H9 (cell line): ENCODE results near the gene GPR143. TPM values are rescaled to one million over a fixed set of nuclear protein-coding genes. Genes with fewer than 3 reads are reported as not detected.

Experiments used
- DNase-seq: peaks from one replicate; pipeline ENCODE4 v3.0.0-alpha.2; 2017
- H2AFZ ChIP-seq: one replicate; pipeline ENCODE4 v1.6.1; 2013; ENCODE audit warnings: mild to moderate bottlenecking, low read length, control low read depth, moderate library complexity
- H2AK5ac ChIP-seq: 2 replicates; pipeline ENCODE4 v1.6.1; 2013; ENCODE audit warnings: low read length, control low read depth, mixed read lengths; ENCODE audit not compliant: insufficient read length
- H2BK120ac ChIP-seq: one replicate; pipeline ENCODE4 v1.6.1; 2013; ENCODE audit warnings: low read depth, mild to moderate bottlenecking, low read length, control low read depth, inconsistent platforms; ENCODE audit not compliant: poor library complexity, severe bottlenecking
- H2BK12ac ChIP-seq: 2 replicates; pipeline ENCODE4 v1.6.1; 2013; ENCODE audit warnings: low read length, control low read depth, mixed read lengths, low read depth; ENCODE audit not compliant: insufficient read length
- H2BK15ac ChIP-seq: 2 replicates; pipeline ENCODE4 v1.6.1; 2013; ENCODE audit warnings: low read depth, low read length, control low read depth
- H2BK20ac ChIP-seq: one replicate; pipeline ENCODE4 v1.6.1; 2013; ENCODE audit warnings: low read depth, mild to moderate bottlenecking, low read length, control low read depth, inconsistent platforms; ENCODE audit not compliant: poor library complexity, severe bottlenecking
- H2BK5ac ChIP-seq: 2 replicates; pipeline ENCODE4 v1.6.1; 2013; ENCODE audit warnings: low read length, control low read depth, mixed read lengths; ENCODE audit not compliant: insufficient read length
- H3K14ac ChIP-seq: 2 replicates; pipeline ENCODE4 v1.6.1; 2013; ENCODE audit warnings: low read length, control low read depth; ENCODE audit not compliant: insufficient read depth
- H3K18ac ChIP-seq: 2 replicates; pipeline ENCODE4 v1.6.1; 2013; ENCODE audit warnings: low read depth, mild to moderate bottlenecking, mixed read lengths, low read length, control low read depth; ENCODE audit not compliant: insufficient read length
- H3K23ac ChIP-seq: 2 replicates; pipeline ENCODE4 v1.6.1; 2013; ENCODE audit warnings: low read length, control low read depth, mixed read lengths, low read depth; ENCODE audit not compliant: insufficient read length
- H3K23me2 ChIP-seq: 2 replicates; pipeline ENCODE4 v1.6.1; 2013; ENCODE audit warnings: low read depth, mild to moderate bottlenecking, mixed read lengths, low read length, control low read depth; ENCODE audit not compliant: insufficient read length, poor library complexity, severe bottlenecking
- H3K27ac ChIP-seq: 2 replicates; pipeline ENCODE4 v1.5.1; 2013; ENCODE audit warnings: low read length, control low read depth, mixed read lengths, low read depth; ENCODE audit not compliant: insufficient read length
- H3K27me3 ChIP-seq: 2 replicates; pipeline ENCODE4 v1.6.1; 2013; ENCODE audit warnings: low read length, control low read depth, inconsistent platforms; ENCODE audit not compliant: insufficient read depth
- H3K4ac ChIP-seq: 2 replicates; pipeline ENCODE4 v1.6.1; 2013; ENCODE audit warnings: low read depth, mild to moderate bottlenecking, control low read depth, inconsistent platforms, low read length, moderate library complexity
- H3K4me1 ChIP-seq: 2 replicates; pipeline ENCODE4 v1.6.1; 2013; ENCODE audit warnings: low read length, control low read depth, inconsistent platforms; ENCODE audit not compliant: insufficient read depth
- H3K4me2 ChIP-seq: 2 replicates; pipeline ENCODE4 v1.6.1; 2013; ENCODE audit warnings: low read length, control low read depth, mixed read lengths; ENCODE audit not compliant: insufficient read length, insufficient read depth
- H3K56ac ChIP-seq: 2 replicates; pipeline ENCODE4 v1.6.1; 2013; ENCODE audit warnings: low read depth, mild to moderate bottlenecking, mixed read lengths, low read length, control low read depth; ENCODE audit not compliant: insufficient read length
- H3K79me1 ChIP-seq: 2 replicates; pipeline ENCODE4 v1.6.1; 2013; ENCODE audit warnings: low read depth, mild to moderate bottlenecking, moderate library complexity, low read length, control low read depth, inconsistent platforms; ENCODE audit not compliant: insufficient read depth, poor library complexity, severe bottlenecking
- H3K79me2 ChIP-seq: 2 replicates; pipeline ENCODE4 v1.6.1; 2013; ENCODE audit warnings: low read length, control low read depth, inconsistent platforms; ENCODE audit not compliant: insufficient read depth
- H3K9ac ChIP-seq: 2 replicates; pipeline ENCODE4 v1.6.1; 2013; ENCODE audit warnings: low read length, control low read depth, mixed read lengths; ENCODE audit not compliant: insufficient read length; ENCODE audit errors: extremely low read depth
- H3K9me3 ChIP-seq: one replicate; pipeline ENCODE4 v1.6.1; 2013; ENCODE audit warnings: low read depth, low read length, inconsistent platforms; ENCODE audit not compliant: control insufficient read depth
- H3T11ph ChIP-seq: one replicate; pipeline ENCODE4 v1.6.1; 2013; ENCODE audit warnings: mild to moderate bottlenecking, low read length, control low read depth, inconsistent platforms
- H4K20me1 ChIP-seq: one replicate; pipeline ENCODE4 v1.6.1; 2013; ENCODE audit not compliant: control insufficient read depth, insufficient read length, insufficient read depth
- H4K5ac ChIP-seq: 2 replicates; pipeline ENCODE4 v1.6.1; 2013; ENCODE audit warnings: low read depth, mild to moderate bottlenecking, mixed read lengths, low read length, control low read depth; ENCODE audit not compliant: insufficient read length
- H4K8ac ChIP-seq: replicated peaks from 2 replicates; pipeline ENCODE4 v1.6.1; 2013; ENCODE audit warnings: low read length, control low read depth, mixed read lengths, low read depth; ENCODE audit not compliant: insufficient read length
- H4K91ac ChIP-seq: 2 replicates; pipeline ENCODE4 v1.6.1; 2013; ENCODE audit warnings: low read depth, mild to moderate bottlenecking, moderate library complexity, mixed read lengths, low read length, control low read depth; ENCODE audit not compliant: insufficient read length
- H3K27ac Mint-ChIP-seq, 3 experiments: 2 replicates in 2 of 3; 3 replicates in 1 of 3; pipeline ENCODE4 v1.8.0; 2020 to 2021; ENCODE audit warnings: mixed read lengths in 3 of 3, mild to moderate bottlenecking in 1 of 3, moderate library complexity in 1 of 3
- H3K27me3 Mint-ChIP-seq: 2 replicates; pipeline ENCODE4 v1.8.0; 2021; ENCODE audit warnings: low read depth, mild to moderate bottlenecking, moderate library complexity, mixed read lengths
- H3K36me3 Mint-ChIP-seq, 3 experiments: 2 replicates in 2 of 3; 3 replicates in 1 of 3; pipeline ENCODE4 v1.8.0; 2020 to 2021; ENCODE audit warnings: low read depth in 3 of 3, mixed read lengths in 3 of 3; ENCODE audit not compliant: insufficient read depth in 1 of 3
- H3K4me1 Mint-ChIP-seq, 2 experiments: 2 replicates each; pipeline ENCODE4 v1.8.0; 2020; ENCODE audit warnings: mixed read lengths in 2 of 2
- H3K4me3 Mint-ChIP-seq, 2 experiments: 2 replicates in 1 of 2; 3 replicates in 1 of 2; pipeline ENCODE4 v1.8.0; 2020 to 2021; ENCODE audit warnings: mild to moderate bottlenecking in 2 of 2, mixed read lengths in 2 of 2, moderate library complexity in 1 of 2
- H3K9me3 Mint-ChIP-seq, 2 experiments: 2 replicates in 1 of 2; 3 replicates in 1 of 2; pipeline ENCODE4 v1.8.0; 2020; ENCODE audit warnings: mild to moderate bottlenecking in 2 of 2, mixed read lengths in 2 of 2, moderate library complexity in 1 of 2
- WGBS: extraction: QIAGEN DNeasy Blood & Tissue Kit; methylation state at CpG from one replicate; pipeline ENCODE4 v1.1.7; 2013; ENCODE audit warnings: missing lambda C conversion rate, low lambda C conversion rate, mixed read lengths; ENCODE audit not compliant: insufficient read length; ENCODE audit errors: extremely low coverage; 5-methylcytosine and 5-hydroxymethylcytosine counted together
- total RNA-seq: library from RNA; stranded (reverse); gene quantifications from 2 replicates; pipeline ENCODE4 v1.2.1, GENCODE V29; 2021
- TF ChIP-seq, protein P1 (sequence below): fragments of 200-600 bp; sonication (generic); conservative IDR thresholded peaks from 3 replicates; pipeline ENCODE4 v1.8.0; 2021; ENCODE audit warnings: antibody characterized with exemption, mild to moderate bottlenecking

GPR143 gene
- total RNA-seq, 1 experiment from 2014 or later, result 7.1 TPM

DNA sequence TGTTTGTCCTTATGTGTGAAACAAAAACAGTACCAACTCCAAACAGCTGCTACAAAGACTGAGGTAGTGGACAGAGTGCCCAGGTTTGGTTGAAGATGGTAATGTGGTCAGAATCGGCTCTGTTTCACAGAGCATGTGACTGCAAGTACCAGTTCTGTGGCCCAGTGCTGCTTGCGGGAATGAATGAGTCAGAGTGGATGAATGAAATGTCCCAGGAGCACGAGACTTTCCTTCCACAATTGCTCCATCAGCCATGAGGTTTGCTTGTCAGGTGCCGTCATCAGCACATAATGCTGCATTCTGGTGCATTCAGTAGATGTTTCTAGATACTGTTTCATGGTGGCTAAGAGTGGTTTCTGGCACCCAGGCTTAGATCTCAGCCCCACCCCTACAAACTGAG, 84.2 kb downstream of the GPR143 start:
- Histone ChIP-seq H2BK5ac (no peak overlapping the region), H3K9me3 (no peaks in the 10 kb centered on the region), H4K20me1 (no peaks in the 10 kb centered on the region), H3K4me2 (no peak overlapping the region), H3K79me2 (no peaks in the 10 kb centered on the region), H2BK120ac (no peak overlapping the region), H3K4me1 (no peaks in the 10 kb centered on the region), H2AFZ (no peak overlapping the region), H4K5ac (no peak overlapping the region), H3K9ac (no peak overlapping the region), H3K4ac (no peak overlapping the region), H3T11ph (no peak overlapping the region), H3K27ac (no peak overlapping the region), H2AK5ac (no peak overlapping the region), H2BK12ac (no peak overlapping the region), H3K23me2 (no peaks in the 10 kb centered on the region), H4K91ac (no peak overlapping the region), H3K27me3 (no peaks in the 10 kb centered on the region), H3K56ac (no peak overlapping the region), H3K79me1 (no peaks in the 10 kb centered on the region), H4K8ac (no peak overlapping the region), H2BK20ac (no peak overlapping the region), H3K14ac (no peak overlapping the region), H3K18ac (no peak overlapping the region), H2BK15ac (no peak overlapping the region), H3K23ac (no peak overlapping the region)
- no CpG with 5 or more reads among the region's 4 CpGs for WGBS
- Mint-ChIP-seq H3K27ac (no peak overlapping the region), H3K9me3 (peaks cover 0 to 58% of the 10 kb centered on the region in 2 experiments; a peak in 3 of 5 replicates), H3K27me3 (peaks cover 5% of the 10 kb centered on the region; the same call in 1 of the 2 replicates), H3K4me1 (peaks cover 9 to 10% of the 10 kb centered on the region in 2 experiments), H3K36me3 (peaks cover 21 to 36% (median 33%) of the 10 kb centered on the region in 3 experiments), H3K4me3 (no peak overlapping the region)
- TF ChIP-seq, protein P1, sequence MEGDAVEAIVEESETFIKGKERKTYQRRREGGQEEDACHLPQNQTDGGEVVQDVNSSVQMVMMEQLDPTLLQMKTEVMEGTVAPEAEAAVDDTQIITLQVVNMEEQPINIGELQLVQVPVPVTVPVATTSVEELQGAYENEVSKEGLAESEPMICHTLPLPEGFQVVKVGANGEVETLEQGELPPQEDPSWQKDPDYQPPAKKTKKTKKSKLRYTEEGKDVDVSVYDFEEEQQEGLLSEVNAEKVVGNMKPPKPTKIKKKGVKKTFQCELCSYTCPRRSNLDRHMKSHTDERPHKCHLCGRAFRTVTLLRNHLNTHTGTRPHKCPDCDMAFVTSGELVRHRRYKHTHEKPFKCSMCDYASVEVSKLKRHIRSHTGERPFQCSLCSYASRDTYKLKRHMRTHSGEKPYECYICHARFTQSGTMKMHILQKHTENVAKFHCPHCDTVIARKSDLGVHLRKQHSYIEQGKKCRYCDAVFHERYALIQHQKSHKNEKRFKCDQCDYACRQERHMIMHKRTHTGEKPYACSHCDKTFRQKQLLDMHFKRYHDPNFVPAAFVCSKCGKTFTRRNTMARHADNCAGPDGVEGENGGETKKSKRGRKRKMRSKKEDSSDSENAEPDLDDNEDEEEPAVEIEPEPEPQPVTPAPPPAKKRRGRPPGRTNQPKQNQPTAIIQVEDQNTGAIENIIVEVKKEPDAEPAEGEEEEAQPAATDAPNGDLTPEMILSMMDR, result no peak
- DNase-seq, result no peak
